HEK293 (cell line): Measurements from ENCODE around the gene DNAH7.

Experiments
- CTCF ChIP-seq: fragments of 450-650 bp; formaldehyde crosslinking; IDR thresholded peaks from 2 replicates; pipeline ENCODE4 v1.5.1; 2016; ENCODE audit warnings: missing biosample characterization, missing genetic modification characterization
- HIC1 ChIP-seq: fragments of 450-650 bp; formaldehyde crosslinking; IDR thresholded peaks from 2 replicates; pipeline ENCODE4 v1.5.1; 2016; ENCODE audit warnings: missing biosample characterization, missing genetic modification characterization
- KLF9 ChIP-seq: fragments of 450-650 bp; formaldehyde crosslinking; IDR thresholded peaks from 2 replicates; pipeline ENCODE4 v1.5.1; 2016; ENCODE audit warnings: missing biosample characterization, missing genetic modification characterization, low read depth
- PRDM10 ChIP-seq: fragments of 450-650 bp; formaldehyde crosslinking; IDR thresholded peaks from 2 replicates; pipeline ENCODE4 v1.5.1; 2016; ENCODE audit warnings: missing biosample characterization, missing genetic modification characterization
- REST ChIP-seq: fragments of 450-650 bp; formaldehyde crosslinking; IDR thresholded peaks from 2 replicates; pipeline ENCODE4 v1.5.1; 2016; ENCODE audit warnings: missing biosample characterization, missing genetic modification characterization
- SP7 ChIP-seq: fragments of 450-650 bp; formaldehyde crosslinking; IDR thresholded peaks from 2 replicates; pipeline ENCODE4 v1.5.1; 2016; ENCODE audit warnings: missing biosample characterization, missing genetic modification characterization
- ZBTB21 ChIP-seq: fragments of 450-650 bp; formaldehyde crosslinking; IDR thresholded peaks from 2 replicates; pipeline ENCODE4 v1.5.1; 2017; ENCODE audit warnings: missing biosample characterization, missing genetic modification characterization
- ZNF157 ChIP-seq: fragments of 450-650 bp; formaldehyde crosslinking; IDR thresholded peaks from 2 replicates; pipeline ENCODE4 v1.5.1; 2016; ENCODE audit warnings: missing biosample characterization, missing genetic modification characterization
- ZNF175 ChIP-seq: fragments of 450-650 bp; formaldehyde crosslinking; IDR thresholded peaks from 2 replicates; pipeline ENCODE4 v1.5.1; 2016; ENCODE audit warnings: missing biosample characterization, missing genetic modification characterization
- ZNF555 ChIP-seq: fragments of 450-650 bp; formaldehyde crosslinking; conservative IDR thresholded peaks from 2 replicates; pipeline ENCODE4 v1.5.1; 2017; ENCODE audit warnings: missing biosample characterization, mild to moderate bottlenecking, missing genetic modification characterization, inconsistent platforms
- ZNF664 ChIP-seq: fragments of 450-650 bp; formaldehyde crosslinking; IDR thresholded peaks from 2 replicates; pipeline ENCODE4 v1.5.1; 2016; ENCODE audit warnings: missing biosample characterization, missing genetic modification characterization
- ZNF704 ChIP-seq: fragments of 450-650 bp; formaldehyde crosslinking; IDR thresholded peaks from 2 replicates; pipeline ENCODE4 v1.5.1; 2016; ENCODE audit warnings: missing biosample characterization, missing genetic modification characterization

- TF ChIP-seq CTCF (tag by site-specific recombination) (no peak), PRDM10 (tag by site-specific recombination) (no peak), ZNF157 (no peak), KLF9 (tag by site-specific recombination) (no peak), ZNF175 (no peak), SP7 (tag by site-specific recombination) (no peak), ZBTB21 (tag by site-specific recombination) (no peak), HIC1 (tag by site-specific recombination) (no peak), ZNF704 (tag by site-specific recombination) (no peak), ZNF555 (tag by site-specific recombination) (no peak), REST (tag by site-specific recombination) (no peak), ZNF664 (tag by site-specific recombination) (no peak)
Observed at GRCh38 chr2:196099916-196100315, 31.3 kb upstream of the DNAH7 start.
